Upper lobe of right lung (tissue), 1 donor: ENCODE results near the gene KCNT1. TPM values are rescaled to one million over a fixed set of nuclear protein-coding genes. Genes with fewer than 3 reads are reported as not detected.

Source experiments
- ATAC-seq: fragments of 200-7000 bp; cut with Tn5 transposase; one replicate; pipeline ENCODE4 v1.9.1; 2020; ENCODE audit warnings: mild to moderate bottlenecking, moderate library complexity
- DNase-seq: peaks from one replicate; pipeline ENCODE4 v3.0.0-alpha.2; 2020
- H3K27ac ChIP-seq: fragments of 200-600 bp; one replicate; pipeline ENCODE4 v1.8.0; 2022
- H3K27me3 ChIP-seq: fragments of 200-600 bp; one replicate; pipeline ENCODE4 v1.8.0; 2022; ENCODE audit warnings: mild to moderate bottlenecking
- H3K36me3 ChIP-seq: fragments of 200-600 bp; one replicate; pipeline ENCODE4 v1.8.0; 2022
- H3K4me1 ChIP-seq: fragments of 200-600 bp; one replicate; pipeline ENCODE4 v1.8.0; 2022
- H3K4me3 ChIP-seq: fragments of 200-600 bp; one replicate; pipeline ENCODE4 v1.8.0; 2022; ENCODE audit warnings: mild to moderate bottlenecking
- H3K9me3 ChIP-seq: fragments of 200-600 bp; one replicate; pipeline ENCODE4 v1.8.0; 2022
- intact Hi-C: fragments of 100-400 bp; cut with DNase I; formaldehyde crosslinking; loops from one replicate; pipeline ENCODE4 v1.11.0; 2022
- total RNA-seq: library from RNA; stranded (reverse); fragmentation: NEBNext Ultra II Directional; extraction: Animal tissue kit (Norgen Biotek cat#: 25700); gene quantifications from one replicate; pipeline ENCODE4 v1.2.1, GENCODE V29; 2021
- TF ChIP-seq, protein P1 (sequence below): fragments of 200-600 bp; IDR thresholded peaks from one replicate; pipeline ENCODE4 v1.8.0; 2022; ENCODE audit warnings: antibody characterized with exemption
- donor health status: DM: no; HTN: yes; CAD: no; lungs with severe emphysema.

The KCNT1 gene
- total RNA-seq, 1 donor from 2014 or later: 0.29 TPM

DNA sequence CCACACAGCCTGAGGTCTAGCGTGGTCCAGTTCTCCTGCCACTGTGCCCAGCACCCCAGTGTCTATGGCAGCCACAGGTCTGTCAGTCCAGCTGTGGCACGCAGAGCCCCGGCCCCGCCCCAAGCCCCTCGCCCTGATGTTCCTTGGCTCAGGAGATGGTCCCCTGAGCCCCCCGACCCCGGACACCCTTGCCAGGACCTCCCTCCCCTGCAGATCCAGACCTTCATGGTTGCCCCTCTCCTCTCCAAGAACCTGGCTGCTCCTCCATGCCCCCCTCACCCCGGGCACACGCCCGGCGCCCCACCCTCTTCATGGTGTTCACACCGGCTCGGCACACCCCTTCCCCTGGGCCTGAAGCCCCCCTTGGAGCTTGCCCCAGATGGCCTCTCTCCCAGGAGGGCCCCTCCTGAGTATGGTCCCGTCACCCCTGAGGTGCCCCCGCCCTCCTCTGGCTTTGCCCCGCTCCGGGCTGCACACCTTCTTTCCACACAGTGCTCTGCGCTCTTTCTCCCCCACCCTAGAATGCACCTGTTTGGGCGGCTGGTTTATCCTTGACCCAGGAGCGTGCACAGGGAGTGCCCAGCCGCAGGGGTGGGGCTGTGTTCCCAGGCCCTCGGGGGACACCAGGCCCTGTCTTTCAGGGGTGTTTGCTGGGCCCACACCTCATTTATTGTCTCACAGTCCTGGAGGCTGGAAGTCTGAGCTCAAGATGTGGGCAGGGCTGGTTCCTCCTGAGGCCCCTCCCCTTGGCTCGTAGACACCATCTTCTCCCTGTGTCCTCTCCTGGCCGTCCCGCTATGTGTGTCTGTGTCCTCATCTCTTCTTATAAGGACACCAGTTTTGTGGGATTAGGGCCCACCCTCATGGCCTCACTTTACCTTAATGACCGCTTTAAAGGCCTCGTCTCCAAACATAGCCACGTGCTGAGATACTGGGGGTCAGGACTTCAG, 37.6 kb downstream of the KCNT1 start:
- Histone ChIP-seq H3K9me3 (no peaks in the 10 kb centered on the region), H3K4me1 (no peaks in the 10 kb centered on the region), H3K27me3 (peaks cover 37% of the 10 kb centered on the region), H3K4me3 (no peak overlapping the region), H3K36me3 (no peaks in the 10 kb centered on the region), H3K27ac (no peak overlapping the region)
- TF ChIP-seq, protein P1, sequence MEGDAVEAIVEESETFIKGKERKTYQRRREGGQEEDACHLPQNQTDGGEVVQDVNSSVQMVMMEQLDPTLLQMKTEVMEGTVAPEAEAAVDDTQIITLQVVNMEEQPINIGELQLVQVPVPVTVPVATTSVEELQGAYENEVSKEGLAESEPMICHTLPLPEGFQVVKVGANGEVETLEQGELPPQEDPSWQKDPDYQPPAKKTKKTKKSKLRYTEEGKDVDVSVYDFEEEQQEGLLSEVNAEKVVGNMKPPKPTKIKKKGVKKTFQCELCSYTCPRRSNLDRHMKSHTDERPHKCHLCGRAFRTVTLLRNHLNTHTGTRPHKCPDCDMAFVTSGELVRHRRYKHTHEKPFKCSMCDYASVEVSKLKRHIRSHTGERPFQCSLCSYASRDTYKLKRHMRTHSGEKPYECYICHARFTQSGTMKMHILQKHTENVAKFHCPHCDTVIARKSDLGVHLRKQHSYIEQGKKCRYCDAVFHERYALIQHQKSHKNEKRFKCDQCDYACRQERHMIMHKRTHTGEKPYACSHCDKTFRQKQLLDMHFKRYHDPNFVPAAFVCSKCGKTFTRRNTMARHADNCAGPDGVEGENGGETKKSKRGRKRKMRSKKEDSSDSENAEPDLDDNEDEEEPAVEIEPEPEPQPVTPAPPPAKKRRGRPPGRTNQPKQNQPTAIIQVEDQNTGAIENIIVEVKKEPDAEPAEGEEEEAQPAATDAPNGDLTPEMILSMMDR: no peak
- DNase-seq (no peak), ATAC-seq (no peak)
- intact Hi-C loops: no loop called here

DNA sequence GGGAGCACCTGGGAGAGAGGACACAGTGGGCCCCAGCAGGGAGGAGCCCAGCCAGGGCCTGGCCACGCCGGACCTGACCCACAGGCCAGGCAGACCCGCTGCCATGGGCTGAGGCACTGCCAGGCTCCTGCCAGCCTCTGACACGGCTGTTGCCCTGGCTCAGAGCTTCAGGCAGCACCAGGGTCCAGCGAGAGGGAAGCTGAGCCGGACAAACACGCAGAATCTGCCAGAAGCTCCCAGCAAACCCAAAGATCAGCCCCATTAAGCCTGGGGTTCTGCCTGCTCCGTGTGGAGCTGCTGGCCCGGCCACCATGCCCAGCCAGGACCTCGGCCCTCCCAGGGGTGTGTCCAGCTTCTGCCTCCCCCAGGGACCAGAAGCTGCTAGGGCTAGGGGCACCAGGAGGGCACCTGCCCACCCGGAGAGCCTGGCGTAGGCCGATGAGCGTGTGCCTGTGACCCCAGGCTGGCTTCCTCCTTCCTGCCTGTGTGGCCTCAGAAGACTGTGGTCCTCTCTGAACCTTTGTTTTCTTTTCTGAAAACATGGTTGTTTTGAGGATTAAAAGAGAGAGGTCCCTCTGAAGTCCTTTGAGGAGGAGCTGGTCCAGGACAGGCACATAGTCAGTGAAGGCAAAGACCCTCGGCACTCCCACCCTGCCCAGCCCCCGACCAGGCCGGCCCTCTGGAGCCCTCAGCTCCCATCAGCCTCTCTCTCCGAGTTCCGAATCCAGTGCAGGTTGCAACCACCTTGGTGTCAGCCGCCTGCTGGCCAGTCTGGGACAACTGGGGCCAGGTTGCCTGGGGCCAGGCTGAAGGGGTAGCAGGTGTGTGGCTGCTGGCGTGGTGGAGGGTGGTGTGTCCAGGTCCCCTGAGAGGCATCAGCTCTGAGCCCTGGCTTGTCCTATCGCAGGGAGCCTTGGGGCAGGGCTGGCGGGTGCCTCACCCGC, 39.6 kb downstream of the KCNT1 start:
- H3K9me3 ChIP-seq: no peaks in the 10 kb centered on the region
- TF ChIP-seq, protein P1: no peak
- H3K27me3 ChIP-seq: peaks cover 35% of the 10 kb centered on the region
- no peak overlapping the region for H3K4me3 ChIP-seq
- DNase-seq (no peak), ATAC-seq (no peak)
- no peak overlapping the region for H3K27ac ChIP-seq
- no peaks in the 10 kb centered on the region for H3K36me3 ChIP-seq
- no peaks in the 10 kb centered on the region for H3K4me1 ChIP-seq
- intact Hi-C loops: no loop called here

DNA sequence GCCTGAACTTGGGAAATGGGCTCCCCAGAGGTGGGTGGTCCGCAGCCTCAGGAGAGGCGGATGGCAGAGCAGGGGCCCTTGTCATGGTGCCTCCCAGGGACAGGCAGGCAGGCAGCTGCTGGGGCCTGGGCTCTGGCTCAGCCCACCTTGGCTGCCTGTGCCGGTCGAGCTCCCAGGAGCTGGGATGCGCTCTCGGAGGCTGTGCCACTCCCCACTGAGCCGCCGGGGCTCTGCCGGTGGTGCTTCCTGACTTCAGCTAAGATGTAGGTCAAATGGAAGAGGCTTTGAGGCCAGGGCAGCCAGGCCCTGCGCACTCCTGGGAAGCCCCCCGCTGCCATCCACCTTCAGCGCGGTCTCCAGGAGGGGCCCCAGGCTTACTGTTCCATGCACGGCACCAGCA, 41.0 kb downstream of the KCNT1 start:
- ATAC-seq (no peak), DNase-seq (no peak)
- intact Hi-C loops: no loop called here

GRCh38 chr9:135743546-135744332, 41.8 kb downstream of the KCNT1 start:
- no peak overlapping the region for H3K27ac ChIP-seq
- peaks cover 14% of the 10 kb centered on the region for H3K27me3 ChIP-seq
- no peak overlapping the region for H3K4me3 ChIP-seq
- DNase-seq (no peak), ATAC-seq (no peak)
- H3K4me1 ChIP-seq: no peaks in the 10 kb centered on the region
- intact Hi-C loops: no loop called here
- no peaks in the 10 kb centered on the region for H3K9me3 ChIP-seq
- TF ChIP-seq, protein P1: no peak
- H3K36me3 ChIP-seq: no peaks in the 10 kb centered on the region

More for the DNA sequence above, 41.0 kb downstream of the KCNT1 start:
- Histone ChIP-seq H3K36me3 (no peaks in the 10 kb centered on the region), H3K27ac (no peak overlapping the region), H3K9me3 (no peaks in the 10 kb centered on the region), H3K4me3 (no peak overlapping the region), H3K27me3 (peaks cover 22% of the 10 kb centered on the region), H3K4me1 (no peaks in the 10 kb centered on the region)
- TF ChIP-seq, protein P1: no peak
